Stimulated activated CD4-positive, alpha-beta T cell treated with anti-CD3 and anti-CD28 coated beads, TNF-alpha, amount 100 ng/mL, for 1 hour (primary cell): ENCODE results near the gene LOXL1.
A peak's percentile ranks its signal among the peaks of the same experiment; 100 is the strongest.

Experiments used
- DNase-seq, 3 donors: peaks; one replicate each; pipeline ENCODE4 v3.0.0-alpha.2; 2020; ENCODE audit warnings: low read depth in 3 of 3, low spot score in 1 of 3

The LOXL1 gene

DNA sequence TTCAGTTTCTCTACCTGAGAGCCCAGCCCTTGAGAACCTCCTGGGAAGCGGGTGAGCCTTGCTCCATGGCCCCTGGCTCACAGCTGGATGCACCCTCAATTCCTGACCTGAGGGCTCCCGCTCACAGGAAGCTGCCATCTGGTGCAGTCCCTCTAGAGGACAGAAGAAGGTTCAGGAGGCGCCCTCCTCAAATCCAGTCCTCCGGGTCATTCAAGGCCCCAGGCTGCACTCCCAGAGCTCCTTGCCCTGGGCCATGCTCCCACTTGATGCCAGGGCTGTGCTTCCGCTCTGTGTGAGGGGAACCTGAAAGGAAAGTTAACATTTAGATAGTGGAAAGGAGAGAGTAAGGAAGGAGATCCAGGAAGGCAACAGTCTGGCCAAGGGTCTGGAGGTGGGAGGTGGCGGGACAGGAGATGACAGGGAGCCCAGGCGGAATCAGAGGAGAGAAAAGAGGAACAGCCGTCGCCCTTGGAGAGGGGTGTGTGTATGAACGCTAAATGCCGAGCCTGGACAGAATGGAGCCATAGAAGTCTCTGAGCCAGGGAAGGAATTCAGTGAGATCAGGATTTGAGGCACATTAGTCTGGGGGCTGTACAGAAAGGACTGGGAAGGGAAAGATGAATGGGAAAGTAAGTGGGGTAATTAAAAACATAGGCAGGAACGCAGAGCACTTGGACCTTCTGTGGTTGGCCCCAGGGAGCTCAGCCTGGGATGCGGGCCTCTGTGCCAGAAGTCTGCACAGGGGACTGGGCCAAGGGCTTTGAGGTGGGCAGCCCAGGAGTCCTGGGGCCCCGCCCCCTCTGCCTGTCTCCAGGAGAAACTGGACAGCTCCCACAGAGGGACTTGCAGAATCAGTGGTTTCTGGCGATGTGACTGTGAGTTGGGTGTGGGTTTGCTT lies 26.8 kb upstream of the LOXL1 start:
- DNase-seq, result no peak

- no peak for DNase-seq
These were observed 26.1 kb upstream of the LOXL1 start for GRCh38 chr15:73900095-73900712.

- no peak for DNase-seq
These were observed 25.0 kb upstream of the LOXL1 start for GRCh38 chr15:73901126-73901810.

GRCh38 chr15:73902121-73903020 lies 23.9 kb upstream of the LOXL1 start:
- DNase-seq, result no peak

- no peak for DNase-seq
These were observed 22.0 kb upstream of the LOXL1 start for GRCh38 chr15:73904026-73904815.

DNA sequence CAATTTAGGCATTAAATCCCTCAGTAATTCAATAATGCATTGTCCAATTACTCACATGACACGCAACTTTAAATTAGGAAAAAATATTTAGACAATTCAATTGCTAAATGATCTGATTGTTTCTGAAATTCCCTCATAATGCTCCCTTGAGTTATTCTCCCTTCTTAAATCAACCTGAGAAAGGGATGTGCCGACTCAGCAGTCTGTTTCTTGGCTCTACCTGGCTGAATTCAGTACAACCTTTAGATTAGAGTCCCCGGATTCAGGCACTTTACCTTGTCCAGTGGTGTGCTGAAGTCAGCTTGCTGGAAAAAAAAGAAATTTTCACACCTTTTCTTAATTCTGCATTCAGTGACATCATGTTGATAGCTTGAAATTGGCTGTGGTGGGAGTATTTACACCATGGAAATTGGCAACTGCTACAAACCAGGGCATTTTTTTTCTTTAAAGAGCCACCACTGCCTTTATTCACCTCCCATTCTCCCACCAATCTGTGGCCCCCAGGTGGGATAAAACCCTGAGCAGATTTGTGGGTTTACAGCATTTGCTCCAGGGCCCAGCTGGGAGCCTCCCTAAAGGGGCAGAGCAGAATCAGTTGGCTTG lies 20.9 kb upstream of the LOXL1 start:
- DNase-seq, result no peak

DNA sequence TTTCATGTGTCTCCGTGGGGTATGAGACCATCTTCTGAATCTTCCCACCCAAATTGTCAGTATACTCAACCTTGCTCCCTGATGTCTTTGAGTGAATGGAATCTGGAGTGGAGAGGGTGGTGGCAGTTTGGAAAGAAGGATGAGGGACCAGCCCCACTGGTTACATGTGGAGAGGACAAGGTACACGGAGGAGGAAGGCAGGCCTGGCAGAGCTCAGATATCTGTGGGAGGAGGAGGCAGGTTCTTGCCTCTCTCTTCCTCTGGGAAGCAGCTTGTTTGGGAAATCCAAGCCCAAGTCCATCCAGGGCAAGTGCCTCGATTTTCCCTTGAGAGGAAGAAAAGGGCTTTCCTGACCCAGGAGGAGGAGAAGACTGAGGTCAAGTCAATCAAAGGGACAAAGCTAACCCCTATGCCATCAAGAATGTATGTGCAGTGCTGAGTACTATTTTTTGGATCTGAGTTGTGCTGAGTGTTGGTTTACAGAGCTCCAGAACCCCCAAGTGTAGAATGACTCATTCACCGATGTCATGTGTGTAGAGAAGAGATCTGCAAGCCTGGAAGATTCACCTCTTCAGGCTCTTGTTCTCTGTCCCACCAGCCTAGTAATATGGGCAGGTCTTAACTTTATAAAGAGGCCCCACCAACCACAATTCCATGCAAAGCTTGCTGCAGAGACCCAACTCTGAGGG lies 19.8 kb upstream of the LOXL1 start:
- DNase-seq, result no peak

DNA sequence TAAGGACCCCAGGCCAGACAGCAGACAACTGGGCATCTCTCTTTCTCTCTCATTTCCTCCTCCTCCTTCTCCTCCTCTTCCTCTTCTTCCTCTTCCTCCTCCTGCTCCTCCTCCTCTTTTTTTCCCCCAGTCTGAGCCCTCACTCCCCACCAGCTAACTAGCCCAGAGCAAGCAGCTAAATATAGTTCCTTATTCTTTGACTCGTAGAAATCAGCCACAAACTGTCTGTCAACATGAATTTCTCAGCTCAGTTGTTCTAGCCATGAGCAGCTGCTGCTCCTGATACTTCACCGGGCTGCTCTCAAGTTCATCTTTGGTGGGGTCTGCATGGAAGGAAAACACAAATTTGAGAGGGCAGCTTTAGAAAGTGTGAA lies 19.2 kb upstream of the LOXL1 start:
- no peak for DNase-seq

GRCh38 chr15:73908030-73908821 lies 18.0 kb upstream of the LOXL1 start:
- DNase-seq, result peak in 2 of 3 donors; percentile 42 to 72

DNA sequence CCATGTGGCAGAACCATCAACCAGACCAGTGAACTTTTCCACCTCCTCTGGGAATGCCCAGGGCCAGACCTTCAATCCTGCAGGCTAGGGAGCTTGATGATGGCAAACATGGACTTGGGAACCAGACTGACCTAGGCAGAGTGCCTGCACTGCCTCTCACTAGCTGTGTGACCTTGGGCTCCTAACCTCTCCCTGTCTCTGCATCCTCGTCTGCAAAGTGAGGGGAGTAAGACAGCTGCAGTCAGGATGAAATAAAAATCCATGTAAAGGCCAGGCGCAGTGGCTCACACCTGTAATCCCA lies 17.5 kb upstream of the LOXL1 start:
- no peak for DNase-seq

DNA sequence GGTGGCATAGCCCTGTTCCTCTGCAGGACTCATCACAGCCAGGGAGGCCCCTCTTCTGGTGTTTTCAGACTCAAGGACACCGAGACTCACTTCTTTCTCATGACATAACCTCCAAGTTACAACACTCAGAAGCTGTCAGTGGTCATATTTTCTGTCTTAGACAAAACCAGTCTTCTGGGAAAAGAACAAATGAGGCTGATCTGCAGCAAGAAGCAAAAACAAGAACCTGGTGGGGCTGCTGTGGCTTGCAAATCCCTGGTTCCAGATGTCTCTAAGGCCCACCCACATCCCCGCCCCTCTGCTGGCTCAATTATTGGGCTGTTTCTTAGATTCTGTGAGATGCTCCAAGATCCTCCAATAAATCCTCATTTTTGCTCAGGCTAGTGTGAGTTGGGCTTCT lies 16.6 kb upstream of the LOXL1 start:
- DNase-seq, result no peak

GRCh38 chr15:73910522-73911303 lies 15.5 kb upstream of the LOXL1 start:
- no peak for DNase-seq

DNA sequence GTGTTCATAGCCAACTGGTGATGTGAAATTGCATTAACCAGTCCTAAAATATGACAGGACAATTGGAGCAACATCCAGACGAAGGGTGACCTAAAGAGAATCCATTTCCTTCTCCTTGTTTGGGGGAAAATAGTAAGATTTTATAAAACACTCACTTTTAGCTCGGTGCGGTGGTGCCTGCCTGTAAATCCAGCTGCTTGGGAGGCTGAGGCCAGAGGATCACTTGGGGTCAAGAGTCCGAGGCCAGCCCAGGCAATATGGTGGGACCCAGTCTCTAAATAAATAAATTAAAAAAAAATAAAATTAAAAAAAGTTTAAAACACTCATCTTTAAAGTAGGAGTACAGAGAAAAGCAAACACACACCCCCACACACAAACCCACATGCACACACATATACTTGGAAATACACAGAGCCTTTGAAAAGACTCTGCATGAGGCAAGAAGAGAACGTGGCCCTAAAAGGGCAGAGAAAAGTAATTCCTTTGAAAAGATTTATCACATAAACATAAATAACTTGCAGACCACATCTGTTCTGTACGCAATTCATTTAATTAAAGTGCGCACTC lies 14.1 kb upstream of the LOXL1 start:
- DNase-seq, result no peak

DNA sequence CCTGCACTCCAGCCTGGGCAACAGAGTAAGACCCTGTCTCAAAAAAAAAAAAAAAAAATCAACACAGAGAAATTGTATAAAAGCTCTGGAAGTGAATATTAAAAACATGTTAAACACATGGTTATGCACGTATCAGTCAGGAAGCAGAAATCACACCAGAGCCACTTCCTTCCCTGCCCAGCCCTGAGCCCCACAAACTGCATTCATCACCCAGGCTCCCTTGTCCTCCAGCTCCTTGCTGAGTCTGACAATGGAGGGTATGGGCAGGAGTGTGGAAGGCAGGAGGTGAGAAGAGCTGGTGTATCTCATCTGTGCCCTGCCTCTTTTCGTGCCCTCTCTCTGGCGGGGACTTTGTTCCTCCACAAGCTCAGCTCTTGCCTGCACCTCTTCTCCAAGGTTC lies 12.1 kb upstream of the LOXL1 start:
- DNase-seq, result no peak

DNA sequence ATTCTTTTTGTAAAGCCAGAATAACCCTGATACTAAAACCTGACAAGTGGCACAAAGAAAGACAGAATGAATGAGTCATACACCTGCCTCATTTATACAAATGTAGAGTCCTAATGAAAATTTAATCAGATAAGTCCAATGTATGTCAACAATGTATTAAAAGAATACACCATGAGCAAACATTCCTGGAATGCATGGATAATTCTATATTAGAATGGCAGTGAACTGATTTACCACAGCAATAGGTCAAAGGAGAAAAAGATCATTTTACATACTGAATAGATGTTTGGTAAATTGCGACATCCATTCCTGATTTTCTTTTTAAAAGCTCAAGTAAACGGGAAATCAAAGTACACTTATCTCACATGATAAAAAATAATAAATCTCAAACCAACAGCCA lies 11.2 kb upstream of the LOXL1 start:
- no peak for DNase-seq

- DNase-seq, result no peak
These were observed 7.5 kb upstream of the LOXL1 start for GRCh38 chr15:73918784-73919183.

- DNase-seq, result no peak
These were observed 6.6 kb upstream of the LOXL1 start for GRCh38 chr15:73919706-73920105.
